GM21737 (cell line): ENCODE data around the gene OSBPL9.
"Not testable (repeated sequence)": the region's sequence is repeated elsewhere in the genome, so short reads cannot be mapped to it uniquely, and the experiment has no call there.

Experiments used
- ATAC-seq: cut with Tn5 transposase; IDR thresholded peaks from one replicate; pipeline ENCODE4 v1.9.1; 2021; ENCODE audit warnings: mild to moderate bottlenecking, moderate library complexity; ENCODE audit not compliant: unreplicated experiment

OSBPL9 gene

DNA sequence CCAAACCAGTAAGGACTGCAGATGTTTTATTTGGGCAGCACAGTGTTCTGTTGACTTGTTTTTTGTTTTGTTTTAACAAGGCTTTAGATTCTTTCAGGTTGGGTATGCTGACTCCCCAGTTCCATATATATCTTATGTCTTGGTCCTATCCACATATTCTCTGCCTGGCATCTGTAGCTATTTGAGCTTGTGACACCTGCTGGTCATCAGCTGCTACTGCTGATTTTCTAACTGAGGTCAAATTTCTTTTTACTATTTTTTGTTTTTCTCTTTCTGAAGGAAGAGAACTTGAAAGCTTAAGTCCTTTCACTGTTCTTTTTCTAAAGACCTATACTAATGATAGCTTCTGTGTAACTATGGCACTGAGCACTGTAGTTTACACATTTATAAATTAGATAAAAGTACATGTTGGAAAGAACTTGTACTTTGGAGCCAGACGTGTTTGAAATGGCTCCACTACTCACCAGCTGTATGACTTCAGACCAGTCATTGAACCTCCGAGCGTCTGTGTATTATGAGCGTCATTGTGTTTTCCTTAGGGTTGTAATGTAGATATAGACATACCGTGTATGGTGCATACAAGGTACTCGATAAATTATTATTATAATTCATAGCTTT, 152.2 kb downstream of the OSBPL9 start:
- ATAC-seq = no peak

DNA sequence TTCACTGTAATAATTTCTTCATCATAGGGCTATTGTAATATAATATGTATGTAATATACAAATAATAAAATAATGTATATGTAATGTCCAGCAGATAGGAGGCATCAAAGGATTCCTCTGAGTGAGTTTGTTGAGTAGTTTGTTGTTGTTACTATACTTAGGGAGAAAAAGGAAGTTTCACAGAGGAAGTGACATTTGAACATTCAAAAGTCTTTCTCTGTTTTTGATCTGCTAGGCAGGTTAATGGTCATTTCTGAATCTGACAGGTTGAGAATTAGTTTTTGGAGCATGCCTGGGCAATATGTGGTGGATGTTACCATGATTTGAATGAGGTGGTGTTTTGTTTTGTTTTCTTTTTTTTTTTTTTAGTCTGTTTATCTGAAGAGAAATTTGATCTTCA, 159.5 kb downstream of the OSBPL9 start:
- no peak for ATAC-seq

DNA sequence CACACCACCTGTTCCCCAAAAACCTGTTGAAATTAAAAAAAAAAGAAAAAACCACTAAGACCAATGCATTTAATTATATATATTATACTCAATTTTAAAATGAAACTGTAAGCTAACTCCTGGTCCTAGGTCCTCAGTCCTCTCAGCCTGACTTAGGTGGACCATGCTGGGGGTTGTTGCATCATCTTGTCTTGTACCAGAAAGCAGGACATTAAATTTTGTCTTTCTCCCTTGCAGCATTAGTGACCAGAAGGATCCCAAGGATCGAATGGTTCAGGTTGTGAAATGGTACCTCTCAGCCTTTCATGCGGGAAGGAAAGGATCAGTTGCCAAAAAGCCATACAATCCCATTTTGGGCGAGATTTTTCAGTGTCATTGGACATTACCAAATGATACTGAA, 164.0 kb downstream of the OSBPL9 start:
- no peak for ATAC-seq

DNA sequence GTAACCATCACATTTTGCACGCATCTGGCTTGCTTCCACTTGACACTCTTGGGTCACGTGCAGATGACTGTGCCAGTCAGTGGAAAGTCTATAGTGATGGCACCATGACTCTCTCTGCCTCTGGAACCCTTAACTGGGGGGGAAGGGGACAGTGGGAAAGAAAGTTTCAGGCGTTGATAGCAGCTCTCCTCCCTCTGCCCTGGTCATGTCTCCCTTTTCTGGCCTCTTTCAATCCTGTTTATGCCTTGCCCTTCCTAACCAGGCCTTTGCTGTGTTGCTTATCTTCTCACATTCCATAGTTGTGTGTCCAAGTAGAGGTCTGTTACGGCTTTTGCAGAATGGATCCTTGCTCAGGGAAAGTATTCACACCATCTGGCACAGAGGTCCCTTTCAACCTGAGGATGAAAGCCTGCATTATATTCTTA, 168.1 kb downstream of the OSBPL9 start:
- ATAC-seq = no peak

DNA sequence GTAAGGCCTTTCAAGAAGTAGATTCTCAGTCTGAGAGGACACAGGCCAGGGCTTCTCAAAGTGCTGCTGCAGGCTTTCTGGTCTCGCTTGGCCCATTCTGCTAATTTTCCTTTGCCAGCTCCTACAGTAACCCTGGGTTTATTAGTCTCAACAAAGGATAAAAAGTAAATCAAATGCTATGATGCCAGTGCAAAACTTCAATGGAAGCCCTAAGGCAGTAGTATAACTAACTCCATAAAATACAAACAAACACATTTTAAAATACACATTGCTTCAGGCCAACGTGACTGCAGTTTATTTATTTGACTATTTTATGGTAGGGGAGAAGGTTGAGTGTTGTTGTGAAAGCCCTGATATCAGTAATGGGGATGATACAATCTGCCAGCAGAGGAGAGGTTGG, 172.0 kb downstream of the OSBPL9 start:
- no peak for ATAC-seq

DNA sequence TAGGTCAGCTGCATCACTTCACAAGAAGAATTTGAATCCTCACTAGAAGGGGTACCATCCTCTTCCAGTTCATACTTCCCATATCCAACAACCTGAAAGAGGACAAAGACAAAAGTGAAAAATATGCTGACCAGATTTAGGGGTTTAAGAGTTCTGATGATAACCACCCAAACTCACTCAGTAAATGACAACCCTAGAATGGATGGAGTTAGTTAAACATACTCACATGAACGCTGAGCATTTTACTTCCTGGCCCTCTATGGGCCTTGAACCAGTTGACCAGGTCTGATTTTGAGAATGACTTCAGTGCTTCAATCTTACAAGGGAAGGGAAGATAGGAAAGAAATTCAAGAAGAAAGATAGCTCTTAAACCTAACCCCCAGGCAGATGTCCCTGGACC, 172.4 kb downstream of the OSBPL9 start:
- ATAC-seq = no peak

DNA sequence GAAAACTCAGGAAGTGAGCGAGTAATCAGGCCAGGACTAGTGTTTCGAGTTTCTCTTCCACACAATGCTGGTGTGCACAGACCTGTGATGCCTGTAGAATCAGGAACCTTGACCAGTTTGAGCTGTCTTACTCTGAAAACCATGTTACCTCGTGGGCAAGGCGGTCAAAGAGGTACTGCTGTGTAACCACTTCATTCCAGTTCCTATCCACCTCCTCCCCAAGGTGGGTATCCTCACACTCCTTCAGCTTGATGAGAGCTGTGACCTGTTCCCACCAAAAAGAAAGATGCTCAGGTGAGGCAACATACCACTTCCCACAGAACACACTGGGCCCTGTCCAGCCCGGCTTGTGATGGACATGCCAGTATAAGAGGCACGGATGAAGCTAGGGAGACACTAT, 173.5 kb downstream of the OSBPL9 start:
- ATAC-seq = no peak

DNA sequence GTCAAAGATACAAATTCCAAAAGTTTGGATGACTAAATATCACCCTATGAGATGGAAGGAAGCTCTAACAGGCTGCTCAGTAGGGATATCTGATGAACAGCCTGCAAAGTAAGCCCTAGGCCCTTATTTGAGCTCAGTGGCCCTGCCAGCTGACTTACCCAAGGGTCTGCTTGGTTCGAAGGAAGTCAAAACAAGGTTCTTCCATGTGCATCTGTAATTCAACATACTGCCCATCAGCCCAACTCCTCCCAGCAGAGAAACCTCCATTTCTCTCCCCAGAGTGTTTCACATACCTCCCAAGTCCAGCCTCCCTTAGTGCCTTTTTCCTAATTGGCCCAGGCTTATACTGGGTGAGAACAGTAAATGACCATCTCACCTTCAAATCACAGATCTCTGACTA, 175.0 kb downstream of the OSBPL9 start:
- ATAC-seq = no peak

DNA sequence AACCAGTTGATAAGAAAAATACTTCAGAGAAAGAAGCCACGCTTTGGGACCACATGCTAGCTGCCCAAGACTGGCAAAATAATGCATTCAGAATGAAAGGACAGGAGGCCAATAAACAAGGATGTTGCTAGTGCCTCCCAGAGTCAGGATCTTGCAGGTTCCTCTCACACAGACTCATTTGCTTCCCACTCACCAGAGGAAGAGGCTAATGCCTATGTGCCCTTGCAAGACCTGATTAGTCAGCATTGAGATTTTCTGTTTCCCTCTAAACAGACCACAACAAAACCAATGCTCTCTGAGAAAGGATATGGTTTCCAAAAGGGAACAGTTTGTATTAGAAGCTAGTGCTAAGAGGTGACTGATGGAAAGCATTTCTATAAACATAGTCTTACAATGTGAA, 176.0 kb downstream of the OSBPL9 start:
- no peak for ATAC-seq

DNA sequence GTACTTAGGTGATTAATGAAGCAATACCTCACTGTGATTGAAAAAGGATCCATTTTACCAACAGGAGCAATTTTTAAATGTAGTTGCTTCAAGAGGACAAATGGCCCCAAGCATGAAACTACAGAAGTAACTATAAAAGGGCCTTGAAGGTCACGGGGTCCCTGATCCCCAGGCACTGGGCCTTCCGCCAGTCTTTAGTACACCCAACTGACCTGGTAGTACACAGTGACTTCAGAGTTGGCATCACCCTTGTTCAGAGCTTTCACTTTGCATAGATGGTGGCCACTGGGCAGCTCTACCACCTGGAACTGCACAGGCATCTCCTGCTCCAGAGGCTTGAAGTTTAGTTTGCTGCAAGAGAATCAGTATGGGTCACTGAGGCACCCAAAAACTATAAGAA, 177.4 kb downstream of the OSBPL9 start:
- ATAC-seq = no peak

DNA sequence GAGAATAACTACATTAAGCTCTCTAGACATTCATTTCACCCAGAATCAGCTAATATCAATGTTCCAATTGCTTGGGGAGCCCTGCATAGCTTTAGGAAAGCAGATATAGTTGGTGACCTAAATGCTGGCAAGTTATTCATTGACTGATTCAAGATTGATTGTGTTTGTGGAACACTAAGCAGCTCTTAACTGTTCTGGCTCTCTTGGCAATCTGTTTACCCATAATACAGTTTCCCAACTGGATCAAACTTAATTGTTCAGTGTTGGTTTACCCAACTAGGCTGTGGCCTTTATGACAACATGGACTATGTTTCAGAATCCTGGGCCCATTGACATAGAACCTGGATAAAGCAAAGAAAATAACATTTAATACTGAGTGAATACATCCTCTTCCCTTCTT, 178.0 kb downstream of the OSBPL9 start:
- ATAC-seq = no peak

DNA sequence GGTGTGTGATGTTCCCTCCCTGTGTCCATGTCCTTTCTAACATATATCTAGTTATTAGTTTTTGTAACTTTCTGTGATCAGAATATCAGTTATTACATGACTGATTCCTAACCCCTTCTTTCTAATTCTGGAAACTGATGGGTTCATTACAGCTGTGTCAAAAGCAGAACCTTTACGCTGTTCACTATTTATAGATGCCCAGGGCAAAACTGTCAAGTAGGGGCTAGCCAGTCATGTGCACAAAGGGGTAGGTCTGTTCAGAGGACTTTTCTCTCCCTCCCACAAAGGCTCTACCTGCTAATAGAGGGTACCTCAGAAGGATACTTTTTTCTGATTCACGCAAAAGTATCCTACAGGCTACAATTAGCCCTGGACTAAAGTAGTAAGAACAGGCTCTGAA, 182.5 kb downstream of the OSBPL9 start:
- ATAC-seq = no peak

DNA sequence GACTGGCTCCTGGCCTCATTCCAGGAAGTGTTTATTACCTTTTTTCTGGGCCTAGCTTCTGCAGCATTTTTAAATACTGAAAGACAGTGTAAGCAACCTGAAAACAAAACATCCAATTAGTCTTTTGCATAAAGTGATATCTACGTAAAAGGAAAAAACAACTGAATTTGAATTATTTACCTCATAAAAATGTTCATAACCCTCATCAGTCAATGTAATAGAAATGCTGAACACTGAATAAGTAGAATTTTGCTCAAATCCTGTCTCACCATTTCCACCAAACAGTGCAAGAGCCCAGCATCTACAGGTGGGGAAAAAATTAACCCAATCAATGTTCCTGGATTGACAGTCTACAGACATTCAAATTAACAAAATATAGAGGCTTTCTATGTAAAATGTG, 197.6 kb downstream of the OSBPL9 start:
- no peak for ATAC-seq

DNA sequence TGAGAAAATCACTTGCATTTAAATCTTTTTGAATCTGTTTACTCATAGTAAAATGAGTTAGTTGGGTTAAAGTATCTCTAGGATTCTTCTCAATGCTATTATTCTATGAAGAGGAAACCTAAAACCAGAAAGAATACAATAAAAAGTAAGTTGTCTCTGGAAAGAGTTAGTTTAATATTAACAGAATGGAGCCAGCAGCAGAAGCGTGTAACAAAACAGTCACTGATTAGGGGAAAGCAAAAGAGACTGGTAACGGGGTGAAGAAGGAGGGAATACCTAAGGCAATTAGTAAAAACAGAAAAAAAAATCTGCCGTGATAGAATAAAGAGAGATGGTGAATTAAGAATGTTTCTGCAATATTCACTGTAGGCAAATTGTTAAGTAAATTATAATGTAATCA, 201.6 kb downstream of the OSBPL9 start:
- ATAC-seq = no peak

DNA sequence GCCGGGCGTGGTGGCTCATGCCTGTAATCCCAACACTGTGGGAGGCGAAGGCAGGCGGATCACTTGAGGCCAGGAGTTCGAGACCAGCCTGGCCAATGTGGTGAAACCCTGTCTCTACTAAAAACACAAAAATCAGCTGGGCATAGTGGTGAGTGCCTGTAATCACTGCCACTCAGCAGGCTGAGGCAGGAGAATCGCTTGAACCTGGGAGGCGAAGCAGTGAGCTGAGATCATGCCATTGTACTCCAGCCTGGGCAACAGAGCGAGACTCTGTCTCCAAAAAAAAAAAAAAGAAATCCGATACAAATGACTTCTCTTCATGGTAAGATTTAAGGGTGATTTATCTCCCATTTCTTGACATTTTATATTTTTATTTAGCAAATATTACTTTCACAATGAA, 202.1 kb downstream of the OSBPL9 start:
- not testable (repeated sequence) for ATAC-seq

DNA sequence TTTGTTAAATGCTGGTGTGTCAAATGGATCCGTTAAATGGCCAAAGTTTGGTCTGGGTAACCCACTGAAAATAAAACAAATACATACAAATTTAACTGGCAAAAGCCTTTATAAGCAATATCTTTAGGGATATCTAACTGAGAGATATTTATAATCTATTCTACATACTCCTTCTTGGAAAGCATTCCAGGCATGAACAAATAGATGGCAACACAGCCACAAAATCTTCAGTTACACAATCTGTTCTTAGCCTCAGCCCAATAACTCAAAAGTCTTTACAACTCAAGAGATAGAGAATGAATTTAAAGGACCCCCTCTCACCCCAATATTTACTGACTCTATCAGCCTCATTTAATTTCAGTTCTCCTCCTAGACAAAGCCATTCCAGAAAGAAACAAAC, 202.9 kb downstream of the OSBPL9 start:
- no peak for ATAC-seq

DNA sequence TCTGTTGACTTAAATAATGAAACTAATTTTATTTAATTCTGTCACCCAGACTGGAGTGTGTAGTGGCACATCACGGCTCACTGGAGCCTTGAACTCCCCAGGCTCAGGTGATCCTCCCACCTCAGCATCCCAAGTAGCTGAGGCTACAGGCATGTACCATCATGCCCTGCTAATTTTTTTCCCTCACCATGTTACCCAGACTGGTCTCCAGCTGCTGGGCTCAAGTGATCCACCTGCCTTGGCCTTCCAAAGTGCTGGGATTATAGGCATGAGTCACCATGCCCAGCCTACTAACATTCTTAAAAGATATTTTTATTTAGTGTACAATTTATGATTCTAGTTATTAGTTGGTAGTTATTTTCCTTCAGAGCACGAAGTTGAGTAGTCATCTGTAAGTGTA, 212.2 kb downstream of the OSBPL9 start:
- ATAC-seq = no peak

DNA sequence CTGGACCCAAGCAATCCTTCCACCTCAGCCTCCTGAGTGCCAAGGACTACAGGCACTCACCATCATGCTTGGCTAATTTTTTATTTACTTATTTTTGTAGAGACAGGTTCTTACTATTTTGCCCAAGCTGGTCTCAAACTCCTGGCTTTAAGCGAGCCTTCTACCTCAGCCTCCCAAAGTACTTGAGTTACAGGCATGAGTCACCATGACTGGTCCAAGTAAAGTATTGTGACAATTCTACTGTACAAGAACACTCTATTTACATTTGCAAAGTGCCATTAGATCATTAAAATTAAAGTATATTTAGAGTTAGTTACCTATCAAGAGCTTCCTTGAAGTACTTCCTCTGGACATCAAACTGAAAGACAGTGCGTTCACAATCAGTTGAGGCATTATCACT, 216.8 kb downstream of the OSBPL9 start:
- no peak for ATAC-seq

DNA sequence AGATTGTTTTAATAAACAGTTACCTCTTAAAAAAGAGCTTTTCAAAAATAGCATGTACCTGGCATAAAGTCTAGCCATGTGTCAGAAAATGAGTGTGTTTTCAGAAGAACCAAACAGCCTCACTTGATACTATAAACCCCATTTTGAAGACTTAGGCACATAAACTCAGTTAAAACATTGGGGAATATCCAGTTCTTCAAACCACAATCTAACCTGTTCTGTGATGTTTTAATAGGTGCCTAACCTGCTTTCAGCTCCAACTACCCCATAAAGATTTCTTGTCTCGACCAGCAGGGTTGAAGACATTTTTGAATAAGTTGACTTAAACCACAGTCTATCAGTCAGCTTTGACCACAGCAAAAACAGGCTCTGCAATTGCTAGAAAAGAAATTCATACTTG, 220.4 kb downstream of the OSBPL9 start:
- ATAC-seq = no peak
